Measurements from ENCODE around the gene SHB.

GRCh38 chr9:38033941-38034340 is 35.1 kb downstream of the SHB start:
- TF ChIP-seq, protein P1, sequence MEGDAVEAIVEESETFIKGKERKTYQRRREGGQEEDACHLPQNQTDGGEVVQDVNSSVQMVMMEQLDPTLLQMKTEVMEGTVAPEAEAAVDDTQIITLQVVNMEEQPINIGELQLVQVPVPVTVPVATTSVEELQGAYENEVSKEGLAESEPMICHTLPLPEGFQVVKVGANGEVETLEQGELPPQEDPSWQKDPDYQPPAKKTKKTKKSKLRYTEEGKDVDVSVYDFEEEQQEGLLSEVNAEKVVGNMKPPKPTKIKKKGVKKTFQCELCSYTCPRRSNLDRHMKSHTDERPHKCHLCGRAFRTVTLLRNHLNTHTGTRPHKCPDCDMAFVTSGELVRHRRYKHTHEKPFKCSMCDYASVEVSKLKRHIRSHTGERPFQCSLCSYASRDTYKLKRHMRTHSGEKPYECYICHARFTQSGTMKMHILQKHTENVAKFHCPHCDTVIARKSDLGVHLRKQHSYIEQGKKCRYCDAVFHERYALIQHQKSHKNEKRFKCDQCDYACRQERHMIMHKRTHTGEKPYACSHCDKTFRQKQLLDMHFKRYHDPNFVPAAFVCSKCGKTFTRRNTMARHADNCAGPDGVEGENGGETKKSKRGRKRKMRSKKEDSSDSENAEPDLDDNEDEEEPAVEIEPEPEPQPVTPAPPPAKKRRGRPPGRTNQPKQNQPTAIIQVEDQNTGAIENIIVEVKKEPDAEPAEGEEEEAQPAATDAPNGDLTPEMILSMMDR (IDR thresholded peaks at IDR 0.05): no peak
- TF ChIP-seq POLR2A (IDR thresholded peaks at IDR 0.05): no peak

Data from body of pancreas (tissue), 4 donors.